Measurements from ENCODE around the gene CCNH.

CCNH gene

DNA sequence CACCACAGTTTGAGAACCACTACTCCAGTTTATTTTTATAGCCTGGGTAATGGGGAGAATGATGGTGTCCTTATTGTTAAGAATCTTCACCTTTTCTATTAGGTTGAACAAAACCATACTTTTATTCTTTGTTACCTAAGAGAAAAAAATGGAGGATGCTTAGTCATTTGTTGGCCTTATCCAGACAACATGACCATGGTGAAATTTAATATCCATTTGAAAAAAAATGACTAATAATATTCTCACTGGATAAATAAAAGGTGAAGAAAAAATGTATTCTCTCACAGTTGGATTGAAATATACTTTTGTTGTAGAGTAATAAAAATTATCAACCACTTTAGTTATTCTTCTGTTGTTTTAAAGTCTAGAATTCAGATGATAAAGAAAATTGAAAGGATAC, 5.8 kb upstream of the CCNH start:
- H3K4me3 ChIP-seq (replicated peaks; ENCODE audit: low read depth, low read length) = no peak overlapping the region
- DNase-seq (ENCODE audit: extremely low read depth, low read depth) = no peak
- TF ChIP-seq, protein P1, sequence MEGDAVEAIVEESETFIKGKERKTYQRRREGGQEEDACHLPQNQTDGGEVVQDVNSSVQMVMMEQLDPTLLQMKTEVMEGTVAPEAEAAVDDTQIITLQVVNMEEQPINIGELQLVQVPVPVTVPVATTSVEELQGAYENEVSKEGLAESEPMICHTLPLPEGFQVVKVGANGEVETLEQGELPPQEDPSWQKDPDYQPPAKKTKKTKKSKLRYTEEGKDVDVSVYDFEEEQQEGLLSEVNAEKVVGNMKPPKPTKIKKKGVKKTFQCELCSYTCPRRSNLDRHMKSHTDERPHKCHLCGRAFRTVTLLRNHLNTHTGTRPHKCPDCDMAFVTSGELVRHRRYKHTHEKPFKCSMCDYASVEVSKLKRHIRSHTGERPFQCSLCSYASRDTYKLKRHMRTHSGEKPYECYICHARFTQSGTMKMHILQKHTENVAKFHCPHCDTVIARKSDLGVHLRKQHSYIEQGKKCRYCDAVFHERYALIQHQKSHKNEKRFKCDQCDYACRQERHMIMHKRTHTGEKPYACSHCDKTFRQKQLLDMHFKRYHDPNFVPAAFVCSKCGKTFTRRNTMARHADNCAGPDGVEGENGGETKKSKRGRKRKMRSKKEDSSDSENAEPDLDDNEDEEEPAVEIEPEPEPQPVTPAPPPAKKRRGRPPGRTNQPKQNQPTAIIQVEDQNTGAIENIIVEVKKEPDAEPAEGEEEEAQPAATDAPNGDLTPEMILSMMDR (IDR thresholded peaks at IDR 0.05; ENCODE audit: low read depth, low read length, missing control alignments) = no peak

DNA sequence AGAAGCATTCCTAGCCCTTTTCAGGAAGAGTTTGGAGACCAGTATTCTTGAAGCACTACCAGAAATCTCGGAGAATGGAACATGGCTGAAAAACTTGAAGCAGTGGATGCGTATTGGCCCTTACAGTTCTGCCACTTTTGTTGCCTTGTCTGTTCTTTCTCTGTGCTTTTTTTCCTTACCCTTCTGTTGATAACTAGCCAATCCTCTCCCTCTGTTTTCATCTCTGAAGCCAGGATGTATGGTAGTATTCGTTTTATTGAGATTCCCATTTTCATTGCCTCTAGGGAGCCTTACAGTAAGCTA, 564 bp upstream of the CCNH start:
- DNase-seq (ENCODE audit: extremely low read depth, low read depth) = no peak
- TF ChIP-seq, protein P1 (IDR thresholded peaks at IDR 0.05; ENCODE audit: low read depth, low read length, missing control alignments) = no peak
- H3K4me3 ChIP-seq (replicated peaks; ENCODE audit: low read depth, low read length) = peak overlapping the region; percentile 78

DNA sequence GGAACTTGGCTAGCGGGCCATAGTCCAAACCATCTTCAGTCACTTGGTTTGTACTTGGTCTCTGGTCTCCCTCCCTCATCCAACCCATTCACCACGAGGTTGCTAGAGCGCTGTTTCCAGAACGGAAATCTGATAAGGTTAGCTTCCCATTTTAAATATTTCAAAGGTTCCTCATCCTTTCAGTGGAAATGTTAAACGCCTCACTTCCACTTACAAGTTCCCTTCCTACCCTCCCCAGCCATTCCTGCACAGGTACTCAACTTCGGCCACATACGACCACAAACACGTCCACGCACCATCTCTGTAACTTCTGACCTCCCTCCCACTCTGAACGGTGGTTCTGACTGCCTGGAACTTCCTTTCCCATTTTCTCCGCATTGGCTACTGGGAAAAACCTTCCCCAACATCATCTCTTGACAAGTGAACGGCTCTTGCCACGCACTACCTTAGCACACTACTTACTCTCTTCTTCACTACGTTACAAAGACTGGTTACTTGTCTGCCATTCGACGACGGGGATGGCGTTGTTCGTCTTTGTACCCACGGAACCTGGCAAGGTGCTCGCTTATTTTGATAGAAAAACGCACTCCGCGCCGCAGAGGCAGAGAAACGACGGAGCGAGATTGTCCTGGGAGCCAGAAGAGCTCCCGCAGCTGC, 629 bp downstream of the CCNH start:
- H3K4me3 ChIP-seq (replicated peaks; ENCODE audit: low read depth, low read length) = peak overlapping the region; percentile 78
- DNase-seq (ENCODE audit: extremely low read depth, low read depth) = no peak
- TF ChIP-seq, protein P1 (IDR thresholded peaks at IDR 0.05; ENCODE audit: low read depth, low read length, missing control alignments) = no peak

DNA sequence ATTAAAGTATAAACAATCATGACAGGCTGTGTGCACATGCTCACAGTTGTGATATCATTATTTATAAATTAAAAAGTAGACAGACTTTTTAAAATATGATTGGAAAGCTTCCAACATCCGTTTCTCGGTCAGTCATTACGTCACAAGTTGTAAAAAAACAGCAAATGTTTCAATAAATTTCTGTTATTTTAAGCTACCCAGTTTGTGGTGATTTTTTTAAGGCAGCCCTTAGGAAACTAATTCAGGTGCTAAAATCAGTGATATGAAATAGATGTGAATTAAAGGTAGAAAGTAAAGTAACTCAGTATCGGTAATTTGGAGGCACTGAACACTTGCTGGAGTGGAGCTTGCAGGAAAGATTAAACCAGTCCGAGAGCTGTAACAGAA, 1.2 kb downstream of the CCNH start:
- DNase-seq (ENCODE audit: extremely low read depth, low read depth) = no peak
- TF ChIP-seq, protein P1 (IDR thresholded peaks at IDR 0.05; ENCODE audit: low read depth, low read length, missing control alignments) = no peak
- H3K4me3 ChIP-seq (replicated peaks; ENCODE audit: low read depth, low read length) = peak overlapping the region; percentile 78

DNA sequence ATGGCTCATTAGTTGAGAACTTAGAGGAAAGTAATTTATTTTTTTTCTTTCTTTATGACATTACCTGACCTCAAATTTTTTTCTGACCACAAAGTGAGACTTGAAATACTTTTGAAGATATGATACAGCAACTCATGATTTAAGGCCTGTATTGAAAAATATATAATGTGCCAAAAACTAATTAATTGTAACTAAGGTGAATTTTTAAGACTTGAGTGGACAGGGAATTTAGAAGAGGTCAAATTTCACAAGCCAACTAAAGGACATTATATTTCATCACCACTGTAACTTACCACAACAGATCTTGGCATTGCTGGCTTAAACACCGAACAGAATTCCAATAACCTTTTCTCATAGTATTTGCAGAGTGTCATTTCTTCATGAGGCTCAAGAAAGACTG, 1.8 kb downstream of the CCNH start:
- TF ChIP-seq, protein P1 (IDR thresholded peaks at IDR 0.05; ENCODE audit: low read depth, low read length, missing control alignments) = no peak
- DNase-seq (ENCODE audit: extremely low read depth, low read depth) = no peak
- peak overlapping the region; percentile 78 for H3K4me3 ChIP-seq (replicated peaks; ENCODE audit: low read depth, low read length)

DNA sequence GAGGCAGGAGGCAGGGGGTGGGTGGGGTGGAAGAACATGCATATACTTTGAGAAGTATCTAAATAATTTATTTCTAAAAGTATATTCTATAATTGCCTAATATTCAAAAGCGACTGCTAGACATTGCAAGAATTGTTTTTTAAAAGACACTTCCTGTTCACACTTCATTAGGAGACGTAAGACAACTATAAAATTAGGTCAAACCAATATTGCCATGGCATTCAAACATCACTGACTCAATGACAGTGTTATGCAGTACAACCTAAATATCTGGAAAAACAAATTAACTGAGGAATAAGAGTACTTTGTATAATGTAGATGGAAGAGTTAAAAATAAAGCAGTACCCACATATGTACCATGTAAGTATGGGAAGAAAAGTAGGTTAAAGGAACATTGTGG, 4.5 kb downstream of the CCNH start:
- TF ChIP-seq, protein P1 (IDR thresholded peaks at IDR 0.05; ENCODE audit: low read depth, low read length, missing control alignments) = no peak
- DNase-seq (ENCODE audit: extremely low read depth, low read depth) = no peak
- no peak overlapping the region for H3K4me3 ChIP-seq (replicated peaks; ENCODE audit: low read depth, low read length)
